Activated naive CD8-positive, alpha-beta T cell treated with anti-CD3 and anti-CD28 coated beads, Interleukin-2, amount 50 U/mL, for 24 hours (primary cell): ENCODE results near the gene ACTG1.

ENCODE experiments used
- ATAC-seq: fragments of 150-1000 bp; cut with Tn5 transposase; one replicate; pipeline ENCODE4 v1.10.0; 2021
- DNase-seq: peaks from one replicate; pipeline ENCODE4 v3.0.0; 2021
- H3K27ac Mint-ChIP-seq: one replicate; pipeline ENCODE4 v1.8.0; 2021; ENCODE audit warnings: mild to moderate bottlenecking, mixed read lengths
- H3K27me3 Mint-ChIP-seq: one replicate; pipeline ENCODE4 v1.8.0; 2021; ENCODE audit warnings: mixed read lengths
- H3K36me3 Mint-ChIP-seq: one replicate; pipeline ENCODE4 v1.8.0; 2021; ENCODE audit warnings: low read depth, mixed read lengths
- H3K4me1 Mint-ChIP-seq: one replicate; pipeline ENCODE4 v1.8.0; 2021; ENCODE audit warnings: mixed read lengths
- H3K4me3 Mint-ChIP-seq: one replicate; pipeline ENCODE4 v1.8.0; 2021; ENCODE audit warnings: mild to moderate bottlenecking, moderate library complexity, mixed read lengths
- H3K9me3 Mint-ChIP-seq: one replicate; pipeline ENCODE4 v1.8.0; 2021; ENCODE audit warnings: mixed read lengths

Gene ACTG1

GRCh38 chr17:81550285-81550684 is 37.7 kb upstream of the ACTG1 start:
- H3K36me3 Mint-ChIP-seq, result peaks cover 21% of the 10 kb centered on the region

DNA sequence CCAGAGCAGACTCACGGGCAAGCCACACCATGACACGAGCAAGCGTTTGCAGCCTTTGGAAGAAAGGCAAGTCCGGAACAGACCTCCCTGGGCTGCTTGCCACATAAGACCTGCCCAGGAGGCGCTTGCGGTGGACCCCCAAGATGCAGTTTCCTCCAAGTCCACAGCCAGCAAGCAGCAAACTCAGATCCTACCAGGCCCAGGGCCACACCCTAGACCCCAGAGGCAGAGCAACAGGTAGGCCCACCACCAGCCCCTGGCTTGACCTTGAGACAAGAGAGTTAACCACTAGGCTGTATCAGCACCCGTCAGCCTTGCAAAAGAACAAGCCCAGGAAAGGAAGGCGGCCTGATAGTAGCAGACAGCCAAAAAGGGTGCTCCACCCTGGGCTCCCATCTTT is 37.2 kb upstream of the ACTG1 start:
- peak overlapping the region; percentile 59 for H3K4me3 Mint-ChIP-seq
- peak overlapping the region; percentile 31 for H3K27ac Mint-ChIP-seq
- no peaks in the 10 kb centered on the region for H3K27me3 Mint-ChIP-seq
- H3K36me3 Mint-ChIP-seq, result peaks cover 21% of the 10 kb centered on the region
- H3K9me3 Mint-ChIP-seq, result no peaks in the 10 kb centered on the region
- no peak for ATAC-seq
- peaks cover 33% of the 10 kb centered on the region for H3K4me1 Mint-ChIP-seq
- DNase-seq, result no peak

More at GRCh38 chr17:81550285-81550684, 37.7 kb upstream of the ACTG1 start:
- DNase-seq, result no peak
- ATAC-seq, result no peak
- no peaks in the 10 kb centered on the region for H3K27me3 Mint-ChIP-seq
- H3K4me3 Mint-ChIP-seq, result peak overlapping the region; percentile 87
- H3K27ac Mint-ChIP-seq, result no peak overlapping the region
- H3K9me3 Mint-ChIP-seq, result no peaks in the 10 kb centered on the region
- H3K4me1 Mint-ChIP-seq, result peaks cover 33% of the 10 kb centered on the region

- Mint-ChIP-seq H3K36me3 (peaks cover 21% of the 10 kb centered on the region), H3K27me3 (no peaks in the 10 kb centered on the region), H3K4me3 (no peak overlapping the region), H3K27ac (no peak overlapping the region), H3K4me1 (peaks cover 28% of the 10 kb centered on the region), H3K9me3 (no peaks in the 10 kb centered on the region)
- ATAC-seq (no peak), DNase-seq (no peak)
These were observed 36.5 kb upstream of the ACTG1 start for GRCh38 chr17:81549031-81549557.

DNA sequence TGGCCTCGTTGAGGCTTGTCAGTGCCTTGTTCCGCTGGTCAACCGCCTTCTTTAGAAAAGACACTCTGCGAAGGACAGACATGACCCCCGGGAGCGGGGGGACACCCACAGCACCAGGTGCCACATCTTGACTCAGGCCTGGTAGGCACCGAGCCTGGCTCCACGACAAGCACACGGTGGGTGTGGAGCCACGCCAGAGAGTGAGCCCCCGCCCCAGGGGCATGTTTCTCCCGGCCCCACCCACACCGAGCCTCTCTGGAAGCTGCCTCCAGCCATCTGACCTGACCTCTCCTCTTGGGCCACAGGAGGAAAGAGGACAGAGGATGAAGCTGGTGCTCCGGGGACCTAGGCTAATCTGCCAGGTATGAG is 35.0 kb upstream of the ACTG1 start:
- Mint-ChIP-seq H3K36me3 (peaks cover 19% of the 10 kb centered on the region), H3K27me3 (no peaks in the 10 kb centered on the region), H3K4me3 (no peak overlapping the region), H3K27ac (no peak overlapping the region), H3K4me1 (peaks cover 18% of the 10 kb centered on the region), H3K9me3 (no peaks in the 10 kb centered on the region)
- ATAC-seq (no peak), DNase-seq (no peak)

DNA sequence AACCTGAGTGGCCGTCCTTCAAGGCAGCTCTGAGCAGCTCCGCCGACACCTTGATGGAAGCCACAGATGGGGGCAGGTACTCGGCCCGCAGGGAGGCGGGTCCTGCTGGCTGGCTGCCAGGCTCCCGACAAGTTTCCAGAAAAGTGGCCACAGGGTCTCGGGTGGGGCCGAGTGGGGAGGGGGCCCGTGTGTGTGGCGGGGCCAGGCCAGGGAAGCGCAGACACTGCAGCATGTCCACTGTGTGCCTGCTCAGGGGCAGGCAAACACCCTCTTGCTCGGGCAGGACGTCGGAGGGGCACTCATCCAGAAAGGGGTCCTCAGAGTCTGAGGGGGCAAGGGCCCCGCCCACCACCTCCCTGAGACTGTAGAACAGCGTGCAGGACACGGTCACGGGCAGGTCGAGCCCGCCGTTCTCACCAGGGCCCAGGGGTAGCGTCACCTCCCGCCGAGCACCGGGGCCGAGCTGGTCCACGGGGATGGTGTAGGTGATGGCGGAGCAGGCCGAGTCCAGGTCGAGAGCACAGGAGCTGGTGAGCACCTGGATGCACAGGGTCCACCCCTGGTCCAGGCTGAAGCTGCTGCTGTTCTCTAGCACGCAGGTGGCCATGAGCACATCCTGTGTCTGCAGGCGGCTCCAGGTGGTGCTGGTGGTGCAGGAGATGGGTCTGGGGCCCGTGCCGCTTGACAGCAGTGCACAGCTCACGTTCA is 34.5 kb upstream of the ACTG1 start:
- H3K4me3 Mint-ChIP-seq, result no peak overlapping the region
- ATAC-seq, result no peak
- H3K9me3 Mint-ChIP-seq, result no peaks in the 10 kb centered on the region
- H3K4me1 Mint-ChIP-seq, result peaks cover 18% of the 10 kb centered on the region
- no peak for DNase-seq
- peaks cover 21% of the 10 kb centered on the region for H3K36me3 Mint-ChIP-seq
- no peak overlapping the region for H3K27ac Mint-ChIP-seq
- H3K27me3 Mint-ChIP-seq, result no peaks in the 10 kb centered on the region

DNA sequence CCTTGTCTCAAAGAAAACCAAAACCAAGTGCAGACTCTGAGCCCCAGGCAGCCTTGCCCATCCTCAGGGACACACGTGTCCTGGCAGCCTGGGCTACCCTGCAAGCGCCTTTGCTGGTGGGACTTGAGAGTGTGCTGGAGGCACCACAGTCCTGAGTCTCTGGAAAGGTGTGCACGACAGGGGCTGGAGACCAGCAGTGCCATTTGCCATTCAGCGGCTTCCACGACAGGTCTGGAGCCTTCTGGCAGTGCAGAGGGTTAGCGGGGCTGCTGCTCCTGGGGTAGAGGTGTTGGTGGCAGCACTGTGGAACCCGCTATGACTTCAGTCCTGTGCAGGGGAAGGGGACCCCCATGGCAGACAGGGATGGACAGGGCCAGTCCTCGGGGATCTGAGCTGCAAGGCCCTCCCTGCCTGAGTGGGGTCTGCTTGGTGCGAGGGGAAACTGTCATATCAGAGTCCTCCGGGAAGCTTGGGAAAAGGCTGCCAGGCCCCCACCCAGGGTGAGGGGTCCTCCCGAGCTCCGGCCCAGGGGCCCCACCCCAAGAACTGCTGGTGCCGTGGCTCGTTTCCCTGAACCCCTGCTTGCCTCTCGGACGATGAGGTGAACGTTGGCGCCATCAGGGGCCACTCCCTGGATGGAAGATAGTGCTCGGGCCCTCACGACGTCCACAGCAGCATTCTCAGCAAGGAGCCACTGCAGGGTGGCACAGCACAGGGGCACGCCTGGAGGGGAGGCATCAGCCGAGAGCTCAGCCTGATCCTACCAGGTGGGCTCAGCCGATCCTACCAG is 32.8 kb upstream of the ACTG1 start:
- no peaks in the 10 kb centered on the region for H3K27me3 Mint-ChIP-seq
- H3K36me3 Mint-ChIP-seq, result peaks cover 20% of the 10 kb centered on the region
- H3K4me1 Mint-ChIP-seq, result peaks cover 8% of the 10 kb centered on the region
- H3K27ac Mint-ChIP-seq, result no peak overlapping the region
- DNase-seq (no peak), ATAC-seq (no peak)
- no peaks in the 10 kb centered on the region for H3K9me3 Mint-ChIP-seq
- no peak overlapping the region for H3K4me3 Mint-ChIP-seq

- H3K27ac Mint-ChIP-seq, result no peak overlapping the region
- no peaks in the 10 kb centered on the region for H3K27me3 Mint-ChIP-seq
- no peak for DNase-seq
- no peaks in the 10 kb centered on the region for H3K9me3 Mint-ChIP-seq
- H3K4me3 Mint-ChIP-seq, result no peak overlapping the region
- peaks cover 12% of the 10 kb centered on the region for H3K36me3 Mint-ChIP-seq
- peaks cover under 1% of the 10 kb centered on the region for H3K4me1 Mint-ChIP-seq
- ATAC-seq, result no peak
These were observed 31.8 kb upstream of the ACTG1 start for GRCh38 chr17:81544281-81544974.

GRCh38 chr17:81543756-81544155 is 31.2 kb upstream of the ACTG1 start:
- no peaks in the 10 kb centered on the region for H3K4me1 Mint-ChIP-seq
- ATAC-seq, result no peak
- H3K27ac Mint-ChIP-seq, result no peak overlapping the region
- peaks cover 7% of the 10 kb centered on the region for H3K36me3 Mint-ChIP-seq
- no peaks in the 10 kb centered on the region for H3K27me3 Mint-ChIP-seq
- DNase-seq, result no peak
- H3K4me3 Mint-ChIP-seq, result no peak overlapping the region
- H3K9me3 Mint-ChIP-seq, result no peaks in the 10 kb centered on the region

DNA sequence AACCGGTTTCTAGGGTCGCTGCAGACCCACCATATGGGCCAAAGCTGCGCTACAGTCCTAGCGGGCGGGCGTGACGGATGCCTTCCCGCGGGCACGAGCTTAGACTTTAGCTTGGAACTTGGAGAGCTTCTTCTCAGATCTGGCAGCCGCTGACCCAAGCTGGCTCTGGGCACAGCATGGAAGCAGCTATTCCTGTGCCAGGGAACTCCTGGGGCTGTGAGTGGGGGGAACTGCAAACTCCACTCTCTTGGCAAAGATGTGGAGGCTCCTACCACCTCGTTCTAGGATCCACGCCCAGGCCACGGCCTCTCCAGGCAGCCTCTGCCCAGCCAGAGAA is 30.7 kb upstream of the ACTG1 start:
- Mint-ChIP-seq H3K27me3 (no peaks in the 10 kb centered on the region), H3K9me3 (no peaks in the 10 kb centered on the region), H3K4me1 (no peaks in the 10 kb centered on the region), H3K36me3 (peaks cover 7% of the 10 kb centered on the region), H3K4me3 (no peak overlapping the region), H3K27ac (no peak overlapping the region)
- ATAC-seq (no peak), DNase-seq (no peak)

- H3K9me3 Mint-ChIP-seq, result no peaks in the 10 kb centered on the region
- no peak overlapping the region for H3K27ac Mint-ChIP-seq
- H3K27me3 Mint-ChIP-seq, result no peaks in the 10 kb centered on the region
- no peak for DNase-seq
- H3K4me1 Mint-ChIP-seq, result no peaks in the 10 kb centered on the region
- no peak overlapping the region for H3K4me3 Mint-ChIP-seq
- H3K36me3 Mint-ChIP-seq, result peaks cover 7% of the 10 kb centered on the region
- ATAC-seq, result no peak
These were observed 30.1 kb upstream of the ACTG1 start for GRCh38 chr17:81542431-81543338.

DNA sequence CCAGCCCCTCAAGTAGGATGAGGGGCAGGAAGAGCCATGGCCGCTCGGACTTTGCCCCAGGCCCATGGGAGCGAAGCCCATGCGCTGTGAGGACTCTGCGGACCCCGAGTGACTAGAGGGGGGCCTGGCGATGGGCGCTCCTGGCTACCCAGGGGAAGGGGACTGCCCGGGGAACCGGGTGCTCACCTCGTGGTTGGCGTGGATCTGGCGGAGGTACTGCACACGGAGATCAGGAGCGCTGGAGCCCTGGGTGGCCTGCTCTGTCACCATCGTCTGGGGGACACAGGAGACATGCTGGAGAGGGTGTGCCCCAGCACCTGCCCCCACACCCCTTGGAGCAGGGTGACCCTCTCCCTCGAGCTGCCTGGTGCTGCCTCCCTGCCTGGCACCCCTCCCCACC is 28.5 kb upstream of the ACTG1 start:
- Mint-ChIP-seq H3K36me3 (peaks cover 7% of the 10 kb centered on the region), H3K4me3 (no peak overlapping the region), H3K27me3 (peaks cover 4% of the 10 kb centered on the region), H3K27ac (no peak overlapping the region), H3K9me3 (no peaks in the 10 kb centered on the region), H3K4me1 (no peaks in the 10 kb centered on the region)
- no peak for ATAC-seq
- DNase-seq, result no peak

DNA sequence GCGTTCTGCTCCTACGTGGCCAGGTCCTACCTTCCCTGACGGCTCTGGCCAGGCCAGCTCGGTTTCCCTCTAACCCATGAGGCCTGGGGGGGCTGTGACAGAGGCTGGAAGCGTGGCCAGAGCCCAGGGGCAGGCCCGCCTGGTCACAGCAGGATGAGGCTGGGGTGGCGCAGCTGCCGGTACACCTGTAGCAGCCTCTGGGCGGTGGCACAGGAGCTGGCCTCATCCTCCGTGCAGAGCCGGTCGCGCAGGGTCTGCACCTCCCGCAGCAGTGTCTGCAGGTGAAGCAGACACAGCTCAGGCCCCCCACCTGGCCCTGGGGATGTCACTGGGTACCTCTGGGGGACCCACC is 28.1 kb upstream of the ACTG1 start:
- Mint-ChIP-seq H3K4me3 (no peak overlapping the region), H3K9me3 (no peaks in the 10 kb centered on the region), H3K36me3 (peaks cover 7% of the 10 kb centered on the region), H3K27ac (no peak overlapping the region), H3K4me1 (no peaks in the 10 kb centered on the region), H3K27me3 (peaks cover 9% of the 10 kb centered on the region)
- DNase-seq, result no peak
- ATAC-seq, result no peak

DNA sequence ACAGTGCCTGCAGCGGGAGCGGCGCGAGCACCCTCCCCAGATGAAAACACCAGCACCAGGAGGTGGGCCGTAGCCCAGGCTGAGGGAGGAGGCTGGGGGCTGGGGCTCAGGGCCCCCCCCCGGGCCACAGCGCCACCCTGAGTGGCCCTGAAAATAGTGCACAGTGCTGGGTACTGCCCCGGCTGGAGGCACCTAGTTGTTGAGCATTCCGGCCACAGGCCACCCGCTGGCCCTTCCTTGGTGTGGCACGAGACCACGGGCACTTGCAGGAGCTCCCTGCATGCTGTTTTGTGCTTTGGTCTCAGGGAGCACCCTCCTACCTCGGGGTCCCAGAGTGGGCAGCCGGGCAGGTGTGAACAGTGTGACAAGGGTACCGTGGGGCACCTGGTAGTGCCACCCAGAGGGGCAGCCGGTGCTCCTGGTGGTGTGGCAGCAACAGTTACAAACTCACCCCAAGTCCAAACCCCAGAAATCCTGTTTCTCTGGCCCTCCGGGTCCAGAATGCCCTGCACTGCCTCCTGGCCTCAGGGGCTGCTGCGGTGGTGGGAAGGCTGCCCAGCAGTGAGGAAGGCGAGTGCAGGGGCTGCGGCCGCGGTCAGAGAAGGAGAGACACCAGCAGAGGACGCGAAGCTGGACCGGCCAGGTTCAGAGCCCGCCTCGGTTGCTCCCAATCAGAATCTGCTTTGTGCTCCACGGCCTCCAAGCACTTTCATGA is 27.5 kb upstream of the ACTG1 start:
- Mint-ChIP-seq H3K4me1 (no peaks in the 10 kb centered on the region), H3K4me3 (no peak overlapping the region), H3K36me3 (peaks cover 7% of the 10 kb centered on the region), H3K27ac (no peak overlapping the region), H3K9me3 (no peaks in the 10 kb centered on the region), H3K27me3 (peaks cover 9% of the 10 kb centered on the region)
- DNase-seq (no peak), ATAC-seq (no peak)

- DNase-seq (no peak), ATAC-seq (no peak)
- peaks cover 7% of the 10 kb centered on the region for H3K36me3 Mint-ChIP-seq
- H3K27ac Mint-ChIP-seq, result no peak overlapping the region
- peaks cover 9% of the 10 kb centered on the region for H3K27me3 Mint-ChIP-seq
- H3K9me3 Mint-ChIP-seq, result no peaks in the 10 kb centered on the region
- H3K4me3 Mint-ChIP-seq, result no peak overlapping the region
- no peaks in the 10 kb centered on the region for H3K4me1 Mint-ChIP-seq
These were observed 26.9 kb upstream of the ACTG1 start for GRCh38 chr17:81539571-81539900.
